GM18505 (cell line): ENCODE measurements around the gene C14orf132.
"Not testable (repeated sequence)": the region's sequence is repeated elsewhere in the genome, so short reads cannot be mapped to it uniquely, and the experiment has no call there.

Experiments
- ATAC-seq: cut with Tn5 transposase; IDR thresholded peaks from one replicate; pipeline ENCODE4 v1.9.1; 2021; ENCODE audit not compliant: unreplicated experiment
- POLR2A ChIP-seq: IDR thresholded peaks from 4 replicates; pipeline ENCODE4 v1.6.1; 2011; ENCODE audit warnings: borderline replicate concordance; ENCODE audit not compliant: insufficient read depth, insufficient read length; ENCODE audit errors: extremely low read depth

C14orf132 gene

GRCh38 chr14:96038920-96039632 is at the start of gene C14orf132:
Gene C14orf132, plus strand, starts transcription at chr14:96039362. Its CDS starts 139 bp downstream, at chr14:96039501.
- ATAC-seq: no peak
- no peak for TF ChIP-seq POLR2A

GRCh38 chr14:95993768-95994592 is 45.2 kb upstream of the C14orf132 start:
- no peak for TF ChIP-seq POLR2A
- ATAC-seq: no peak

GRCh38 chr14:95994593-95994928 is 44.6 kb upstream of the C14orf132 start:
- ATAC-seq: no peak
- no peak for TF ChIP-seq POLR2A

- no peak for TF ChIP-seq POLR2A
- ATAC-seq: no peak
Measured at GRCh38 chr14:95998656-95999055, 40.5 kb upstream of the C14orf132 start.

GRCh38 chr14:96001866-96002497 is 37.2 kb upstream of the C14orf132 start:
- ATAC-seq: no peak
- no peak for TF ChIP-seq POLR2A

GRCh38 chr14:96002498-96002884 is 36.7 kb upstream of the C14orf132 start:
- no peak for TF ChIP-seq POLR2A
- no peak for ATAC-seq

- TF ChIP-seq POLR2A: no peak
- no peak for ATAC-seq
Measured at GRCh38 chr14:96011131-96011530, 28.0 kb upstream of the C14orf132 start.

- no peak for TF ChIP-seq POLR2A
- no peak for ATAC-seq
Measured at GRCh38 chr14:96011607-96012006, 27.6 kb upstream of the C14orf132 start.

GRCh38 chr14:96012757-96013156 is 26.4 kb upstream of the C14orf132 start:
- not testable (repeated sequence) for ATAC-seq

GRCh38 chr14:96014176-96014575 is 25.0 kb upstream of the C14orf132 start:
- TF ChIP-seq POLR2A: no peak
- ATAC-seq: no peak

GRCh38 chr14:96016501-96017160 is 22.5 kb upstream of the C14orf132 start:
- no peak for ATAC-seq
- TF ChIP-seq POLR2A: no peak

GRCh38 chr14:96017882-96018281 is 21.3 kb upstream of the C14orf132 start:
- TF ChIP-seq POLR2A: no peak
- no peak for ATAC-seq
